NCI-H1436 treated with DMSO at 0.1 percent for 48 hours (cell line): ENCODE data around the gene PCNA.

Experiments
- DNase-seq: peaks from one replicate; lab custom pipeline; 2025; lab: John Stamatoyannopoulos, UW

PCNA gene

DNA sequence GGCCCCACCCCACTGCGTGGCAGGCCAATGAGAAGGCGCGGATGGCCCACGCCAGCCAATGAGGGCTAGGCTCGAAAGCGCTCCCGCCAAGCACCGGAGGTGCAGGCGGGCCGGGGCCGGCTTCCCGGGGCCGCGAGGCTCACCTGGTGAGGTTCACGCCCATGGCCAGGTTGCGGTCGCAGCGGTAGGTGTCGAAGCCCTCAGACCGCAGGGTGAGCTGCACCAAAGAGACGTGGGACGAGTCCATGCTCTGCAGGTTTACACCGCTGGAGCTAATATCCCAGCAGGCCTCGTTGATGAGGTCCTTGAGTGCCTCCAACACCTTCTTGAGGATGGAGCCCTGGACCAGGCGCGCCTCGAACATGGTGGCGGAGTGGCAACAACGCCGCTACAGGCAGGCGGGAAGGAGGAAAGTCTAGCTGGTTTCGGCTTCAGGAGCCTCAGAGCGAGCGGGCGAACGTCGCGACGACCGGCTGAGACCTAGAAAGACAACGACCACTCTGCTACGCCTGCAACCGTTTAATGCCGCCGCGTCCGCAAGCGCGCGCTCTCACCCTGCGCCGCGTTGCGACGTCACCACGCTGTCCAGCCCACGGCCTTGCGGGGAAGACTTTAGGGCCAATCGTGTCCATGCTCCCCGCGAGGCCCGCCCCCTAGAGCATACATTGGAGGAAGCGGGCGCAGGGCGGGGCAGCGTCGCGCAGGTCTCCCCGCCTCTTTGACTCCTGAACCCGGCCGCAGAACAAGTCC, at the start of gene PCNA:
Gene PCNA, minus strand, starts transcription at position 524 of the 750 bp plus-strand sequence. Its CDS starts 160 bp downstream, at position 364.
- peak; percentile 95 for DNase-seq

DNA sequence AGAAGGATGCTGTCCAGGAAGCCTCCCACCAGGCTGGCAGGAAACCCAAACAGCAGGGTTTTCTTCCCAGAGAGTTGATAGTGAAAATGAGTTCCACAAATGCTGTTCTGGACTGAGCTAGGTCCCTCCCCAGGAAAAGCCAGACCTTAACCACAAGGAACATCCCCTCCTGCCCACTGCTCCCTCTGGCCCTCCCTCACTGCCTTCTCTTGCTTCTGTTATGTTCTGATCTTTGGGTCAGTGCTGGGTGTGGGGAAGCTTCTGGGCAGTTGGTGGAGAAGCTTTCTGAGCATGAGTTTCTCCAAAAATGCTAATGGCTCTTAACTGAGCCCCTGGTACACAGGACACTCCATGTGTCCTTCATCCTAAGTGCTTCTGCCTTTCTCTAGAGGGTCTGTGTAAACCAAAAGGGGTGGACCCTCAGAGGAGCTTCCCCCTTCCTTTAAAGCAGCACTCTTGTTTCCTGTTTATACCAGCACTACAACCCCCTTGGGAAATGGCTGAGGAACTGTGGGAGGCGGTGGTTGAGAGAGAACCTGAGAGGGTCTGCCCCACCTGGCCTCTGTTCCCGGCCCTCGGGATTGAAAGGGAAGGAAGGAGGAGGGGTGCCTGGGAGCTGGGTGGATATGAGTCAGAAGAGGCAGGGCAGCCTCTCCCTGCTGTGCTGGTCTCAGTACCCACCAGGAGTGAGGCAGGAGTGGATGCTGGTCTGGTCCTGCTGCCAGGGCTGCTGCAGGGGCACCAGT, 49.1 kb upstream of the PCNA start:
- peak; percentile 10 for DNase-seq

DNA sequence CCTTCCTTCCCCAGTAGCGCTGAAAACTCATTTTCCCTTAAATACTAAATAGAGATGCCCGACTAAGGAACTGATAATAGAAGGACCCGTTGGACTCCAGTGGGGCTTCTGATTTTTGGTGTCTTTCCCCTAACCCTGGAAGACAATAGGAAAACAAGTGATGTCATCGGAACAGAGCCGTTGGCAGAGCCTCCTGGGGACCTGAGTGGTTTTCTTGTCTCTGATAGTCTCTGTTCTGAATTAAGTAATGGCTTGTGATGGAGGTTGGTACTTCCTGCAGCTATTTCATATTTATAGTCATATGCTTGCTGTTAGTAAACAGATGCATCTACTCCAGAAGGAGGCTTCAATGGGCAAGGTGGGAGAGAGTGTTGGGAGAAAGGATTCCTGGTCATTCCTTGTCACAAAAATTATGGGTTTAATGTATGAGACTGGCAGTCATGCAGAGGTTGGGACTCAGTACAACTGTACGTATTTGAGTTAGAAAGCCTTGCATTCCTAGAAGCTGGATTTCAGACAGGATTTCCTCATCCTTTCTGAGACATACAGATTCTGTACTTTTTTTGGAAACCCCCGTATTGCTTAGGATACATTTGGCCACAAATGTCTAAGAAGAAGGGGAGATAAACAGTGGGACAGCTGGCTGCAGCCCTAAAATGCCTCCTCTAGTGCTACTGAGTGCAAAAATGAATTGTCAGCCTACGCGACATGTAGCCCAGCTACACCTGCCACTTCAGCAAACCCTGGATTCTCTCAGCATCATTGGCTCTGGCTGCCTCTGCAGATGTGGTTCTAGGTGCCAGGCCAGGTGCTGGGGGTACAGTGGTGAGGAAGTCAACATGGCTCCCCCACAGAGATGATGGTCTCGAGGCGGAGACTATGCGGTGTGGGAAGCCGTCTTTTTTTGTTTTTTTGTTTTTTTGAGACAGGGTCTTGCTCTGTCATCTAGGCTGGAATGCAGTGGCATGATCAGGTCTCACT, 45.2 kb upstream of the PCNA start:
- DNase-seq = no peak

DNA sequence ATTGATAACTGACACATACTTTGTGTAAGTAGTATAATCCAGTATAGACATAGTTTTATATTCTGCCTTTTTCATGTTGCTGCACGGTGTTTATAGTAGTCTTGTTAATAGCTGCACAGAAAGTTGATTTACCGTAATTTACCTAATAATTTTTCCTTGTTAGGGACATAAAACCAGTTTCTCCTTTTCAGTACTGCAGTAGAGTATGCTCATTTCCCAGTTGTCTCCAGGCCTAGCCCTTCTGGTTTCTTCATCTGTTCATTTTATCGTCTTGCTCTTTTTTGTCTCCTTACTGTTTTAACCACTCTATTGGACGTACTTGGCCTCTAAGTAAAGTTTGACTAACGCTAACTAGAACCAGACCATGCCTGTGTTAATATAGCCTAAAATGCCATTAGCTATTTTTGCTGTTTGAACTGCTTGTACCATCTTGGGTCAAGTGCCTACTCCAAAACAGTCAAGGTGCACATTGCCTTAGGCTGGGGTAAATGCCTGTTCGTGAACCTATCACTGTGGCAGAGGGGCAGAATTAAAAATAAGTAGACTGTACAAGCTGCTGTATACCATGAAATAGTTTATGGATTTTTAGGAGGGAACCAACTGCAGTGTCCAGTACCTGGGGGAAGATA, 41.9 kb upstream of the PCNA start:
- DNase-seq = no peak

DNA sequence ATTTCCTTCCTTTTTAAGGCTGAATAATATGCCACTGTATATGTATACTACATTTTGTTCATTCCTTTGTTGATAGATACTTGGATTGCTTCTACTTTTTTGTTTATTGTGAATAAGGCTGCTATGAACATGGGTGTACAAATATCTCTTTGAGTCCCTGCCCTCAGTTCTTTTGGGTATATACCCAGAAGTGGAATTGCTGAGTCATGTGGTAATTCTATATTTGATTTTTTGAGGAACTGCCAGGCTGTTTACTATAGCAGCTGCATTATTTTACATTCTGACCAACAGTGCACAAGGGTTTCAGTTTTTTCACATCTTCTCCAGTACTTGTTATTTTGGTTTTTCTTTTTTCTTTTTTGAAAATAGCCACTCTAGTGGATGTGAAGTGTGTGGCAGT, 41.1 kb upstream of the PCNA start:
- no peak for DNase-seq

DNA sequence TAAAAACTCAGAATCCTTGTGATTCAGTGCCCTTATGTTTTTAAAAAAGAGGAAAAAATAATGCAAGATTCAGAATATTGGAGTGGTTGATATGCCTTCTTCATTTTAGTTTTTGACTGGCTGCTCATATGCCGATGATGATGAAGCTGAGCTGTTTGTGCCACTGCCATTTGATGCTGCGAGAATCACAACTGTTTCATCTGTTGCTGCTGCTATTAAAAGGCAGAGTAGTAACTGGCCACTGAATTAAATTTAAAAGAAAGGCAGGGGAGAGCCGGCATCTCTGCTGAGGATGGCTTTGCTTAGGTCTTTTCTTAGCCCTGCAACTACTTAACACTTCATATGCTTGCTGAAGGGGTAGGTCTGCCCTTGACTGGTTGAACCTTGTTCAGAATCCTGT, 40.2 kb upstream of the PCNA start:
- no peak for DNase-seq

DNA sequence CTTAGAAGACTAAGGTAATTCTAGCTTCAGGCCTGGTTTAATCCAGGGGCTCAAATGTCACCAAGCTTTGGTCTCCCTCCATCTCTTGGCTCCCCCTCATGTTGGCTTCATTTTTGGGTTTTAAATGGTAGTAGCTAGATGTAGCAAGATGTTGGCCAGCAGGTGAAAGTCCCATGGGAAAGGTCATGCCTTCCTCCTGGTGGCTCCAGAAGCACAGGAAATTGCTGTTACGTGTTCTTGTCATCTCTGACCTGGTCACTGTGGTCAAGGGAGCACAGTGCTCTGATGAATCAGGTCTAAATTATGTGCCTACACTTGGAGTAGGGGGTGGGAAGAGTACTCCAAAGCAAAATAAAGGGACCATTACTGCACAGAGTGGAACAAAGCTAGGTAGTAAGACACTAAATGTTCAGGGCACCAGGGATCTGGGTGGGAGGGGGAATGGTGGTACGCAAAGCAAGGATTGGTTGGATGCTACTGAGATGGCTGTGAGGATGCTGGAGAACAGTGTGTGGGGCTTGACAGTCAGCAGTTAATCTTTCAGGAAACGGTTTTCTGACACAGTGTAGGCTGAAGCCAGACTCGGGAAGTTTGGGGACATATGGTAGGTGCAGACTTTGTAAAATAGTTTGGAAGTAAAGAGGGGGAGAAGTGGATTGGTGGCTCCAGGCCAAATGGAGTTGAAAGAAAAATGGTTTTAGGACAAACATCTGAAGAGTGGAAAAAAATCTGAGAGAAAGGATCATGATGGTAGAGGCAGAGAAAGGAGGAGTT, 37.1 kb upstream of the PCNA start:
- no peak for DNase-seq

DNA sequence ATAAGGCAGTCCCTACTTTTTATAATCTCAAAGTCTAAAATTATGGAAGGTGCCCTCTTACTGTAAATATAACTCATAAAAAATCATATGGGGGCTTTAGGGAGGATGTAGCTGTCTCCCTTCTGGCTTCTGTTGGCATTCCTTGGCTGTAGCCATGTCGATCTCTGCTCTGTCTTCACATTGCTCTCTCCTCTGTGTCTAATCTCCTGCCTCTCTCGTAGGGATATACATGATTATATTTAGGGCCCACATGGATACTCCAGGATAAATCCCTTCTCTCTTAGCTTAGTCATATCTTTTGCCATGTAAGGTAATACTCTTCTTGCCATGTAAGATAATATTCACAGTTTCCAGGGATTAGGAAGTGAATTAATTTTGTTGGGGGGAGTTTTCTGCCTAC, 35.6 kb upstream of the PCNA start:
- no peak for DNase-seq

DNA sequence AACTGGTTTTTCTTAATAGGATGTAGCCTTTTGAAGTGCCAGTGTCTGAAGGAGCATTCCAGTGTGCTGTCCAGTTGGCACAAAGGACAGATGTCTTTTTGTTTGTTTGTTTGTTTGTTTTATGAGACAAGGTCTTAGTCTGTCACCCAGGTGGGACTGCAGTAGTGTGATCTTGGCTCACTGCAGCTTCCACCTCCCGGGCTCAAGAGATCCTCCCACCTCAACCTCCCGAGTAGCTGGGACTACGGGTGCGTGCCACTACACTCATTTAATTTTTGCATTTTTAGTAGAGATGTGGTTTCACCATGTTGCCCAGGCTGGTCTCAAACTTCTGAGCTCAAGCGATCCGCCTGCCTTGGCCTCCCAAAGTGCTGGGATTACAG, 34.8 kb upstream of the PCNA start:
- DNase-seq = no peak

DNA sequence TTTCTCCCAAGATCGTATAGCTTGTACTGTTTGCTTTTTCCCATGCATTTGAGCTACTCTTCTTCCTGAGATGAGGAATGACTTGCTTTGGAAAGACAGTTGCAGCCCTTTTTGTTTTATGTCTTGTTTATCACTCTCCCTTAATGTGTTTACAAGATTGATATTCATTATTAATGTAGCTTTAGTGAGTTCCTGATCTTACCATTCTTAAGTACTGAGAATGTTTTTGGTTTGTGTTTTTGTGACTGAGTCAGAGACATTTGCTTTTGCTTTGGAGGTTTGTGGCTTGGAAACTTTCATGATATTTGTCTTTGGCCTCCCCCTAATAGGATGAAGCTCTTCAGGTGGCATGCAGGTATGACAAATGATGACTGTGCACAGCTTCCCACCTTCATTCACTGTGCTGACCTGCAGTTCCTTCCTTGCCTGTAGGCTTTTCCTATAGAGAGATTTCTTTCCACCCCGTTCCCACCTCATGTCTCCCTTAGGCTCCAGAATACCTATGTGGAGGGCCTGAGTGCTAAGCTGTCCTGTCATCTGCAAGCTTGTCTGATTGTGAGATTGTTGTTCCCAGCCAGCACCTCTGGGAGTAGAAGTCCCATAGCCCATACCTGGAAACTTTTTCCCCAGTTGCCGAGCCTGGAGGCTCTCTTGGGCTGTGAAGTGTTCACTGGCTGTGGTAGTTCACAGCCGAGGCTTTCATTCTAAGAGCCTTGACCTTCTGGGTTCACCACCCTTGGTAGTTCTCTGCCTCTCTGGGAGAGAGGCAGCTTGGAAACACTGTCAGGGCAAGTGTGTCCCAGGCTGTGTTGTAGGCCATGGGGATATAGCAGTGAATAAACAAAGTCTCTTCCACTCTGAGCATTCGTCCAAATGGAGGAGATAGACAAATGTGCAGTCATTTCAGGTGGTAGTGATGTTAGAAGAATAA, 34.1 kb upstream of the PCNA start:
- no peak for DNase-seq

DNA sequence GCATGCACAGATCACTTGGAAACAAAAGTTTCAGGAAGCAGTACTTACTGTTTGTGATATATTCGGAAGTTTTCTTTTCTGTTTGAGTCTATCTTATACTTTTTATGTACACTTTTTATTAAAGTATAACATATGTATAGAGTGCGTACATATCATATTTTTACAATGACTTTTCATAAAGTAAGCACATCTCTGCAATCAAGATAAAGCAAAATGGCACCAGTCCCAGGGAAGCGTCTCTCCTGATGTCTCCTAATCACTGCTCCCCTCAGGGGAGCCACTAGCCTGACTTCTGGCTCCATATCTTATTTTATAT, 33.4 kb upstream of the PCNA start:
- DNase-seq = no peak

DNA sequence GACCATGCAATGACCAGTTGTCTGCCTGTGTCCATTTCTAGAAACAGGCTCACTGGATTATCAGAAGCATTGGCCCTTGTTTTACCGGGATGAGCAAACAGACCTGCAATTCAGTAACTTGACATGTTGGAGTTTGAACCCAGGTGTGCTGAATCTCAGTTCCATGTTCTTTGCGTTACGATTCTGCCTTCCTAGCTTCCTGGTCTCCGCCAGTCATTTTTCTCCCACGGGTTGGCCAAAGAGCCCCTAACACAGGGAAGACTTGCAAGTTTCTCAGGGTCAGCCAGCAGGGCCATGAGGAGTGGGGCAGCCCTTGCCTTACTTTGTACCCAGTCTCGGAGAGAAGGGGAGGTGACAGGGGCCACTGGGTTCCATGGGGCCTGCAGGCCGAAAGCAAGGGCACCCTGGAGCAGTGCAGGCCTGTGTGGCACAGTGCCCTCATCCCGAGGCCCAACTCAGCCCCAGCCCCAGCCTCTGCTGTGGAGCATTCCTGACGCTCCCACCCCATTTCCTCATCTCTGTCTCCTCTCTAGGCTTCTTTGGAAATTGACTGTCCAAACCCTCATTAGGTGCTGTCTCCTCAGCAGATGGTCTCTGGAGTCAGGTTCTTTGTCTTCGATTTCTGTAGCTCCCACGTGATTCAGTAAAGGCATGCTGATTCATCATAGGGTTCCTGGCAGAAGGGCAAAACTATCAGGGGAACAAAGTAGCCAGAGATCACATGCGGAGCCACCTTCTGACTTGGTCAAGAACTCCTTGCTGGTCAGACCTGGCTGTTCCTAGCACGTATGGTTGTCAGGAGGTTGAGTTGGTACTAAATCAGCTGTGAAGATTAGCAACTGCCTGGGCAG, 30.7 kb upstream of the PCNA start:
- no peak for DNase-seq

DNA sequence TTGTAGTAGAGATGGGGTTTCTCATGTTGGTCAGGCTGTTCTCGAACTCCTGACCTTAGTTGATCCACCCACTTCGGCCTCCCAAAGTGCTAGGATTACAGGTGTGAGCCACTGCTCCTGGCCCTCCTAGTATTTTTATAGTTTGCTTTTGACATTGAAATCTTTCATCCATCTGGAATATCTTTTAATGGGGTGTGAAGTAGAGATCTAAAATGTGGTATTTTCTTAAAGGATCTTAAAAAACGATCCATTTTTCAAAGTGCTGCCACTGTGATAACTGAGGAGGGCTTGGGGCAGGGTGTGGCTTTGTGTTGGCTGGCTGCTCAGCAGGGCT, 30.1 kb upstream of the PCNA start:
- no peak for DNase-seq

DNA sequence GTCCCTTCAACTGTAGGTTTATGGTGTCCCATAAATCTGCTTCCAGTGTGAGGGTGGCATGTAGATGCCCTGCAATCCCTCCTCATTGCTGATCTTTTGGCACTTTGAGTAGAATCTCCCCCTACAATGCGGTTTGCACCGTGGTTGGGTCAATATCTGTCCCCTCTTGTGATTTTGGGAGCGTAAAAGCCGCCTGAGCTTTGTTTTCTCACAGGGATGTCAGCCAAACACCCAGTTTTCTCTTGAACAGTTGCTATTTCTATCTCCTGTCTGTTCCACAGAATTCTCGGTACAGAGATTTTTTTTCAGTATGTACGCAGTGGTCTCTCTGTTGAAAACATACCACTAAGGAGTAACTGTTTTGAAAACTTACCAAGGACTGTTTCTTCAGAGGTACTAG, 28.8 kb upstream of the PCNA start:
- DNase-seq = no peak

DNA sequence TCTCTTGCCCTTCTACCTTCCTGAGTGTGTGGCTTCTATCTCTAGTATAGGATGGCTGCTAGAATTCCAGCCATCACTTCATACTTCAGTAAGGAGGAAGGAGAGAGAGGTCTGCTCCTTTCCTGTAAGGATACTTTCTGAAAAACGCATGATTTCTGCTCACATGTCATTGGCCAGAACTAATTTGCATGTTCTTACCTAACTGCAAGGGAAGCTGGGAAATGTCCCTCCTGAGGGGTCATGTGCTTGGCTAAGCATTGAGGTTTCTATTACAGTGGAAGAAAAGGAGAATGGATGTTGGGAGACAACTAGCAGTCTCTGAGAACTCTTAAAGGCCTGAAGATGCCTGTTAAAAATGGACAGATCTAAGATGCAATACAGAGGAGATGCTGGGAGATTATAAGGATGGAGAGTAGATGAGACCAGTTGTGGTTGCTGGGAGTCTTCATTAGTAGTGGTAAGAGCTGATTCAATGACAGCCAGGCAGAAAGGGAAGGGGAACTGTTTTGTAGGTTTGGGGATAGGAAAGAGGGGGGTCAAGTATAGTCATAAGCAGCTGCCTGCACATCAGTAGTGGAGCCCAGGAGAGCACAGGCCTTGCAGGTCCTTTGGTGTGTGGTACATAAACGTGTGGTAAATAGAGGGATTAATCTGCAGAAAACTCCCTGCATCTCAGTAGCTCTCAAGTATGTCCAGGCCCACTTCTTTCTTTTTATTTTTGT, 27.3 kb upstream of the PCNA start:
- no peak for DNase-seq

DNA sequence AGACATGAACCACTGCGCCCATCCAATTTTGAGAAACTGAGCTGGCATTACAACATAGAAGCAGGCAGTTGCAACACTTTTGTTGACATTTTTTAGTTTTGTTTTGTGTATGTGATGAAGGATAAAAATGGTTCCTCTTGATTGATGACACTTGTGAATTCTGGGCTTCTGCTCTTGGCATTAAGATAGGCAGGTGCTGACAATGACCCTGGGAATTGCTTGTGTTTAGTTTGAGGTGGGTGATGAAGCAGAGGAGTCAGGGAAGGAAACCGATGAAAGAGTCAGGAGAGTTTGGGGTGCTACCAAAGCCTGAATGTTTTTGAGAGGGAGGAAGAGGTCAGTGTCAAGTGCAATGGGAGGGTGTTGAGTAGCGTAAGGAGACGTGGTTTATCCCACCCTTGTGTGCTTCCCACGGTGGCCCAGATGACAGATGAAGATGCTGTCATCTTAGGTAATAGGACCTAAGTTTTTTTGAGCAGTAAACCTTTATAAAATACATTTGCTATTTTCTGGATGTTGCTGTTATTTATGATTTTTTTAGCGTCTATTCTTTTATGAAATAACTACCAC, 26.4 kb upstream of the PCNA start:
- no peak for DNase-seq

DNA sequence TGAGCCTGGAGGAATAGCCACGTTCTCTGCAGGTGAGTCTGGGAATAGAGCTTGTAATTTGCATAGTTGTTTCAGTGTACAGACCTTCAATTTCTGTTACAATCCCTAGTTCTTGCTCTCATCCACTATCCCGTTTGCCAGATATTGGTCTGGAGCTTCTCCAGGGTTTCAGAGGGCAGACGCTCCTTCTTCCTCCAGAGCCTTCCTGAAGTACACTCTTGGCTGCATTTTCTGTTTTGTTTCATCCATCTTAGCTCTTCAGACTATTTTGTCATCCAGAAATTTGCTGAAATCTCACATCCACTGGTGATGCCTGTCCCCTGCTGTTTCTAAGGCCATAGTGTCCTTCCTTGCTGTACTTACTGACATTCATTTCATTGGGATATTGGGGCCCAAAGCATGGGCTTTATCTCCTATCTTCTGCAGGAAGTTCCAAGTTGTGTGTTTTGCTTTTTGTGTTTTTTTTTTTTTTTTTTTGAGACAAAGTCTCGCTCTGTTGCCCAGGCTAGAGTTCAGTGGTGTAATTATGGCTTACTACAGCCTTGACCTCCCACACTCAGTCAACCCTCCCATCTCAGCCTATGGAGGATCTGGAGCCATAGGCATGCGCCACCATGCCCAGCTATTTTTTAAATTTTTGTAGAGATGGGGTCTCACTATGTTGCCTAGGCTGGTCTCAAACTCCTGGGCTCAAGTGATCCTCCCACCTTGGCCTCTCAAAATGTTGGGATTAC, 25.8 kb upstream of the PCNA start:
- DNase-seq = no peak

DNA sequence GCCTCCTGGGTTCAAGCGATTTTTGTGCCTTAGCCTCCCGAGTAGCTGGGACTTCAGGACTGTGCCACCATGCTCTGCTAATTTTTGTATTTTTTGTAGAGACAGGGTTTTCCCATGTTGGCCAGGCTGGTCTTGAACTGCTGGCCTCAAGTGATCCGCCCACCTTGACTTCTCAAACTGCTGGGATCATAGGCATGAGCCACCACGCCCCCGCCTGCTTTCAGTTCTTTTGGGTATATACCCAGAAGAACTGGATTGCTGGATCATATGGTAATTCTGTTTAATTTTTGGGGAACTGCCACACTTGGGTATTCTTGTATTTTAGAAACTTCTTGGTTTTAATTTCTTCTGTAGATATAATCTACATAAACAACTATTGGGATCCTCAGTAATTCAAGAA, 24.1 kb upstream of the PCNA start:
- DNase-seq = no peak
